Astrocyte of the spinal cord (primary cell): ENCODE data around the gene INHBA.

ENCODE experiments used
- DNase-seq: peaks from one replicate; pipeline ENCODE4 v3.0.0; 2011; ENCODE audit warnings: low read depth, low spot score
- H3K4me3 ChIP-seq: 2 replicates; pipeline ENCODE4 v1.5.1; 2011; ENCODE audit warnings: low read depth, mild to moderate bottlenecking, low read length, moderate library complexity
- in situ Hi-C: cut with HindIII; loops from 2 replicates; pipeline ENCODE4 v1.10.0; 2017; ENCODE audit warnings: low sequenced_read_pairs
- TF ChIP-seq, protein P1 (sequence below): IDR thresholded peaks from 2 replicates; pipeline ENCODE4 v1.5.1; 2012; ENCODE audit warnings: low read depth, mild to moderate bottlenecking, low read length, inconsistent platforms

INHBA gene

DNA sequence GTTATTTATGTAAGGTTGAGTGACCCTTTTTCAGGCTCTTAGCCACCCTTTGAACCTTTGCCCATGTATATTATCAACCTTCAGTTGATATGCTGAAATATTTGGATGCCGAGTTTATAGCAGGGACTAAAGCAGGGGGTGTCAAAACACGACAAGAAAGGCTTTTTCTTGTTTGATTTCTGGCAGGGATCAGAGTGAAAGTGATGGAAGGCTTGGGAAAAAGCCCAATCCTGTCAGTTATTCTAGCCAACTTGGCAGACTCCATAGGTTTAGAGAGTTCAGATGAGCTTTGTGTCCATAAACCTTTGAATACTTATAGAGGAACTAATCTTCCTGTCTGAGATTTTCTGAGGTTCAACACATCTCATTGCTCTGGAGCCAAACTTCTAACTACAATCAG is 47.5 kb downstream of the INHBA start:
- TF ChIP-seq, protein P1, sequence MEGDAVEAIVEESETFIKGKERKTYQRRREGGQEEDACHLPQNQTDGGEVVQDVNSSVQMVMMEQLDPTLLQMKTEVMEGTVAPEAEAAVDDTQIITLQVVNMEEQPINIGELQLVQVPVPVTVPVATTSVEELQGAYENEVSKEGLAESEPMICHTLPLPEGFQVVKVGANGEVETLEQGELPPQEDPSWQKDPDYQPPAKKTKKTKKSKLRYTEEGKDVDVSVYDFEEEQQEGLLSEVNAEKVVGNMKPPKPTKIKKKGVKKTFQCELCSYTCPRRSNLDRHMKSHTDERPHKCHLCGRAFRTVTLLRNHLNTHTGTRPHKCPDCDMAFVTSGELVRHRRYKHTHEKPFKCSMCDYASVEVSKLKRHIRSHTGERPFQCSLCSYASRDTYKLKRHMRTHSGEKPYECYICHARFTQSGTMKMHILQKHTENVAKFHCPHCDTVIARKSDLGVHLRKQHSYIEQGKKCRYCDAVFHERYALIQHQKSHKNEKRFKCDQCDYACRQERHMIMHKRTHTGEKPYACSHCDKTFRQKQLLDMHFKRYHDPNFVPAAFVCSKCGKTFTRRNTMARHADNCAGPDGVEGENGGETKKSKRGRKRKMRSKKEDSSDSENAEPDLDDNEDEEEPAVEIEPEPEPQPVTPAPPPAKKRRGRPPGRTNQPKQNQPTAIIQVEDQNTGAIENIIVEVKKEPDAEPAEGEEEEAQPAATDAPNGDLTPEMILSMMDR = no peak
- no peak for DNase-seq
- H3K4me3 ChIP-seq = no peak overlapping the region
- in situ Hi-C loops = no loop called here

DNA sequence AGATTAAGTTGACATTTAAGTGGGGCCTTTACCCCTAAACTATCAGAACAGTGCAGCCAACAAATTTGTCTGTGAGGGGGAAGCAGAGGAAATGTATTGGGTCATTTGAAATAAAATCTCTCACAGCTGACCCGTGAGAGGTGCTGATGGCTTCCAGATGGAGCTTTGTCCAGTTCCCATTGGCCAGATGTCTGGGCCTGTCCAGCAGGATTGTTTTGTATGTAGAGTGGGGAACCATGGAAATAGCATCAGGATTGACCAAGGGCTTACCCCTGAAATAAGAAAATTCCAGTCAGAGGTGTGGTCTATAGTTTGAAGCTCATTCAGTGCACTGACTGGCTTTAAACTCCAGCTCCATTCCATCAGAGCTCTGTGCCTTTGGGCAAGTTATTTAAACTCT is 50.6 kb downstream of the INHBA start:
- in situ Hi-C loops = no loop called here
- H3K4me3 ChIP-seq = no peak overlapping the region
- TF ChIP-seq, protein P1 = no peak
- DNase-seq = no peak

DNA sequence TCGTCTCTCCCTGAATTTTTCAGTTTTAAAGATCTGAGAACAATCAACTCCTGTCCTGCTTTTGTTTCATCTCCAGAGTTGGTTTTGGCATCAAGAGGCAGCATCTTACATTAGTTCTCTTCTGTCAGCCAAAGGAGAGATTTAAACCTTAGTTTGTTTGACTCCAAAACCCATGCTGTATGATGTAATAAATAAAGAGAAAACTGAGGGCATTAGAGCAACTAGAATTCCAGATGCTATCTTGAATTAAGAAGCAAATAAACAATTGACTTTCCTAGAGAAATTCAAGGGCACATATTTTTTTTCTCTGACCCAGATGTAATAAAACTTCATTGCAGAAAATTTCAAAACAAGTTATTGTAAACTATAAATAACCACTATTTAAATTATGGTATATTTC is 54.4 kb downstream of the INHBA start:
- TF ChIP-seq, protein P1 = no peak
- in situ Hi-C loops = no loop called here
- no peak overlapping the region for H3K4me3 ChIP-seq
- DNase-seq = no peak

- DNase-seq = no peak
- TF ChIP-seq, protein P1 = no peak
- in situ Hi-C loops = no loop called here
- no peak overlapping the region for H3K4me3 ChIP-seq
Observed at GRCh38 chr7:41643616-41644015, 59.3 kb downstream of the INHBA start.

- TF ChIP-seq, protein P1 = no peak
- in situ Hi-C loops = no loop called here
- DNase-seq = no peak
- H3K4me3 ChIP-seq = no peak overlapping the region
Observed at GRCh38 chr7:41641665-41642014, 61.2 kb downstream of the INHBA start.

- H3K4me3 ChIP-seq = no peak overlapping the region
- DNase-seq = peak; percentile 85
- TF ChIP-seq, protein P1 = no peak
- in situ Hi-C loops = no loop called here
Observed at GRCh38 chr7:41641011-41641664, 61.8 kb downstream of the INHBA start.
